HepG2 (cell line): ENCODE measurements around the gene C5orf58. TPM values are rescaled to one million over a fixed set of nuclear protein-coding genes. Genes with fewer than 3 reads are reported as not detected.

ENCODE experiments used
- GABPB1 ChIP-seq: IDR thresholded peaks from 2 replicates; pipeline ENCODE4 v1.6.1; 2016; ENCODE audit warnings: mild to moderate bottlenecking, missing genetic modification reagents, moderate library complexity, missing compliant biosample characterization
- PBX3 ChIP-seq: sonication (generic); formaldehyde crosslinking; IDR thresholded peaks from 2 replicates; pipeline ENCODE4 v1.8.1; 2023; ENCODE audit warnings: missing genetic modification reagents, inconsistent platforms, borderline replicate concordance
- RERE ChIP-seq: IDR thresholded peaks from 2 replicates; pipeline ENCODE4 v1.6.1; 2016; ENCODE audit warnings: low read depth, missing genetic modification reagents, missing compliant biosample characterization
- SMAD9 ChIP-seq: sonication (generic); formaldehyde crosslinking; IDR thresholded peaks from 2 replicates; pipeline ENCODE4 v1.5.1; 2020; ENCODE audit warnings: mild to moderate bottlenecking, missing genetic modification reagents
- polyA plus RNA-seq, 8 experiments: library from polyadenylated mRNA; depleted of rRNA in 3 of 8; stranded (reverse) in 7 of 8; unstranded in 1 of 8; fragments of >200 nt; fragmentation: Illumina TruSeq in 4 of 8; extraction: Trizol in 4 of 8; gene quantifications; 2 replicates each; pipeline versions ENCODE4 v1.2.1 to v1.2.3, GENCODE V29; 2011 to 2016; ENCODE audit warnings: low read depth in 4 of 8, missing spikeins in 1 of 8, mixed read lengths in 1 of 8; ENCODE audit not compliant: insufficient read depth in 1 of 8
- total RNA-seq, 5 experiments: library from RNA; depleted of rRNA; stranded (reverse); fragments of >200 nt; fragmentation: Illumina TruSeq; extraction: Trizol; gene quantifications; 2 replicates each; pipeline ENCODE4 v1.2.3, GENCODE V29; 2016; ENCODE audit warnings: low read depth in 1 of 5

Gene C5orf58
- total and polyA plus RNA-seq, 2 of the 13 experiments (the other 11 are each of a cell fraction or from before 2014, with no cell fraction given), result not detected

- TF ChIP-seq RERE (CRISPR knock-in tag) (no peak), PBX3 (CRISPR knock-in tag) (no peak), SMAD9 (CRISPR knock-in tag) (no peak), GABPB1 (CRISPR knock-in tag) (no peak)
Observed at GRCh38 chr5:170223906-170224305, 8.9 kb upstream of the C5orf58 start (continued).
